Measurements from ENCODE around the gene BCKDHB.

GRCh38 chr6:80098392-80098791, 8.1 kb upstream of the BCKDHB start:
- TF ChIP-seq CTCF (IDR thresholded peaks at IDR 0.05) (no peak), POLR2AphosphoS5 (IDR thresholded peaks at IDR 0.05) (no peak), POLR2A (IDR thresholded peaks at IDR 0.05) (no peak)

Data from prostate gland (tissue), 2 donors.